ENCODE results near the gene RBMS1.

Gene RBMS1

DNA sequence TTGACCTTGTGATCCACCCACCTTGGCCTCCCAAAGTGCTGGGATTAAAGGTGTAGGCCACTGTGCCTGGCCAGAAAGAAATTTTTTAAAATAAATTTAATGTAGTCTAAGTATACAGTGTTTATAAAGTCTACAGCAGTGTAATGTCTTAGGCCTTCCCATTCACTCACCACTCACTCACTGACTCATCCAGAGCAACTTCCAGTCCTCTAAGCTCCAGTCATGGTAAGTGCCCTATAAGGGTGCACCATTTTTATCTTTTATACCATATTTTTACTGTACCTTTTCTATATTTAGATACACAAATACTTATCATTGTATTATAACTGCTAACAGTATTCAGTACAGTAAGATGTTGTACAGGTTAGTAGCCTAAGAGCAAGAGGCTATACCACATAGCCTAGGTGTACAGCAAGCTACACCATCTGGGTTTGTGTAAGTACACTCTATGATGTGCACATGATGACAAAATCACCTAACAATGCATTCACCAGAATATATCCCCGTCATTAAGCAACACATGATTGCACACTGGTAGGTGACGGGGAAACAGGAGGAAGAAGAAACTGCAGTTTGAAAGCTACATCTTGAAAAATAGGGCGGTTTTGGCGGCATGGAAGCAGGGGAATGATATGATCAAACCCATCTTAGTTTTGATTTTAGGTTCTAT, 188.4 kb downstream of the RBMS1 start:
- Histone ChIP-seq H3K4me1 (ENCODE audit: insufficient read depth, low read length) (peaks cover 5% of the 10 kb centered on the region), H3K27me3 (ENCODE audit: insufficient read depth, low read length) (no peaks in the 10 kb centered on the region), H3K9me3 (ENCODE audit: low read length) (no peaks in the 10 kb centered on the region), H2AFZ (ENCODE audit: low read depth, low read length) (no peak overlapping the region), H3K4me3 (ENCODE audit: low read length) (no peak overlapping the region), H3K36me3 (ENCODE audit: insufficient read depth, low read length) (no peaks in the 10 kb centered on the region)

DNA sequence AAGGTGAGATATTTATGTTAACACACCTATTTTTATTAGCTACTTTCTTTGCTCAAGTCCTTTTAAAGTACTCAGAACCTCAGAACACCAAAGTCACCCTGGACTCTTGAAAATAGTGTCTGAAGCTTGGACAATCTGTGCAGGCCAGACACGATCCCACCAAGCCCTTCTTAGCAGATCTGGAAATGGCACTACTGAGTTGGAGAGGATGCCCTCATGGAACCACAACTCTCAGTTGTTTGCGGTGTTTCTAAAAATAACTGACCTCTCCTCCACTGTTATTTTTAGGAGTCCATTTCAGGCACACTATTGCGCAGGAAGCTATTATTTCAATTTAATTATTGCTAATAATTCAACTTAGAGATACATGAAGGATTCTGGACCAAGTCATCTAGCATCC, 190.1 kb downstream of the RBMS1 start:
- Histone ChIP-seq H2AFZ (ENCODE audit: low read depth, low read length) (no peak overlapping the region), H3K4me3 (ENCODE audit: low read length) (no peak overlapping the region), H3K4me1 (ENCODE audit: insufficient read depth, low read length) (no peaks in the 10 kb centered on the region), H3K9me3 (ENCODE audit: low read length) (no peaks in the 10 kb centered on the region), H3K27me3 (ENCODE audit: insufficient read depth, low read length) (no peaks in the 10 kb centered on the region), H3K36me3 (ENCODE audit: insufficient read depth, low read length) (peaks cover 10% of the 10 kb centered on the region)

DNA sequence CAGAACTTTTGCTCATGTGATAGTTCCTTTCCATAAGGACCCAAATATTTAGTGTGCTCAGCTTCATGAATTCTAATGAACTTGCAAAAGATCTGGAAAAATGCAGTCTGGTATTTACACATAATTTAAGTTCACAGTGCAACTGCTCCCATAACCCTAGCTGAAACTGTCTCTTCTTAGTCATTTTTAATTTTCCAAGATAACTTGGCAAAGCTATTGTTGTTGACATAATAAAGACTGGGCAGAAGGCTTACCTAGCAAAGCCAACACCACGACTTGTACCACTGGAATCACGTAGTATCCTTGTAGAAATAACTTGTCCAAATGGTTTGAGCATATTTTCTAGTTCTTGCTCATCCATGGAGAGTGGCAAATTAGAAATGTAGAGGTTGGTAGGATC, 190.5 kb downstream of the RBMS1 start:
- H3K27me3 ChIP-seq (ENCODE audit: insufficient read depth, low read length): no peaks in the 10 kb centered on the region
- no peaks in the 10 kb centered on the region for H3K9me3 ChIP-seq (ENCODE audit: low read length)
- H3K4me1 ChIP-seq (ENCODE audit: insufficient read depth, low read length): no peaks in the 10 kb centered on the region
- no peak overlapping the region for H2AFZ ChIP-seq (ENCODE audit: low read depth, low read length)
- peaks cover 12% of the 10 kb centered on the region for H3K36me3 ChIP-seq (ENCODE audit: insufficient read depth, low read length)
- no peak overlapping the region for H3K4me3 ChIP-seq (ENCODE audit: low read length)

DNA sequence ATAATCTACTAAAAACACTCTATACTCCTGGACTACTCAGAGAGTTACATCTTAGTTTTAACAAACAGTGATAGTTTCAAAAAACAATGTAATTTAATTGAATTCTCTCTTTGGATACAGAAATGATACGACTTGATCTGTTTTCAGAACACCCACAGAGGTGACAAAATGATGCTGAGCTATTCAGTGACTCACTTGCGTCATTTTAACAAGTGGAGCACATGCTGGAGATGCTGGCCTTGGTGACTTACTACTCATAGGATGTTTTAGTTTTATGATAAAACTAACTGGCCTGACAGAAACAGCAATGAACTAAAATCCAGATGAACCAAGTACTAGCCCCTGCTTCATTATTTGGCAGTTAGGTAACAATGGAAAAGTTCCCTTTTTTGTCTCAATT, 192.2 kb downstream of the RBMS1 start:
- H3K4me3 ChIP-seq (ENCODE audit: low read length): no peak overlapping the region
- no peak overlapping the region for H2AFZ ChIP-seq (ENCODE audit: low read depth, low read length)
- peaks cover 15% of the 10 kb centered on the region for H3K36me3 ChIP-seq (ENCODE audit: insufficient read depth, low read length)
- H3K27me3 ChIP-seq (ENCODE audit: insufficient read depth, low read length): no peaks in the 10 kb centered on the region
- no peaks in the 10 kb centered on the region for H3K9me3 ChIP-seq (ENCODE audit: low read length)
- H3K4me1 ChIP-seq (ENCODE audit: insufficient read depth, low read length): no peaks in the 10 kb centered on the region

DNA sequence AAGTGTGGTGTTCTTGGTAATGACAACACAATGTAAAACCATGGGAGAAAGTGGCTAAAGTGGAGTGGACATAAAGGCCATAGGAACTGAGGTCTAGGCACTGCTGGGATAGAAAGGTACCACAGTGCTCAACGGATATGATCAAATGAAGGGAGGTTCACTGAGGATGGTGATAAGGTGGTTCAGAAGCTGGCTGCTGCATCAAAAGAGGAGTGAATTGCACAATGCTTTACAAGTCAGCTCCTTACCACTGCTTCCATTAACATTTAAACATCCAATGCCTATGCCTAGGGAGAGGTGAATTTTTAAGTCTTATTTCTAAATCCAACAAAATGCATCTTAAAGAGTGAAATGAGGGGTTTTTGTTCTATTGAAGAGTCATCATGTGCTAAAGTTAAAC, 193.4 kb downstream of the RBMS1 start:
- Histone ChIP-seq H2AFZ (ENCODE audit: low read depth, low read length) (no peak overlapping the region), H3K4me3 (ENCODE audit: low read length) (no peak overlapping the region), H3K27me3 (ENCODE audit: insufficient read depth, low read length) (no peaks in the 10 kb centered on the region), H3K9me3 (ENCODE audit: low read length) (no peaks in the 10 kb centered on the region), H3K36me3 (ENCODE audit: insufficient read depth, low read length) (peaks cover 15% of the 10 kb centered on the region), H3K4me1 (ENCODE audit: insufficient read depth, low read length) (no peaks in the 10 kb centered on the region)

DNA sequence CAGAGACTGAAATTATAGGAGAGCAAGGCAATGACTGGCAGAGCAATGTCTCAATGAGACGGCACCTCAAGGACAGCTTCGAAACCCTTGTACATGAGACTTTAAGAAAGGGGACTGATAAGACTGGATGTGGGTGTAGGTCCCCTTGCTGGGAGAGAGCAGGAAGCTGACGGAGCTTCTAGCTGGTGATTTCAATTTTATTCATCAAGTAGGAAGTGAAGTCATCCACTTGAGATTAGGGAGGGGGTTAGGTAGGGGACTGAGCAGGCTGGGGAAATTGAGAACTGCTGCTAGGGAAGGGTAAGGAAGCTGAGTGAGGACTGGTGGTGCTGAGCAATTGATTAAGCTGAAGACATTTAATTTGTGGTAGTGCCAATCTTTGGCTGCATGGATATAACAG, 194.1 kb downstream of the RBMS1 start:
- no peaks in the 10 kb centered on the region for H3K9me3 ChIP-seq (ENCODE audit: low read length)
- no peak overlapping the region for H3K4me3 ChIP-seq (ENCODE audit: low read length)
- H3K4me1 ChIP-seq (ENCODE audit: insufficient read depth, low read length): no peaks in the 10 kb centered on the region
- H3K27me3 ChIP-seq (ENCODE audit: insufficient read depth, low read length): no peaks in the 10 kb centered on the region
- H3K36me3 ChIP-seq (ENCODE audit: insufficient read depth, low read length): peaks cover 15% of the 10 kb centered on the region
- H2AFZ ChIP-seq (ENCODE audit: low read depth, low read length): no peak overlapping the region

DNA sequence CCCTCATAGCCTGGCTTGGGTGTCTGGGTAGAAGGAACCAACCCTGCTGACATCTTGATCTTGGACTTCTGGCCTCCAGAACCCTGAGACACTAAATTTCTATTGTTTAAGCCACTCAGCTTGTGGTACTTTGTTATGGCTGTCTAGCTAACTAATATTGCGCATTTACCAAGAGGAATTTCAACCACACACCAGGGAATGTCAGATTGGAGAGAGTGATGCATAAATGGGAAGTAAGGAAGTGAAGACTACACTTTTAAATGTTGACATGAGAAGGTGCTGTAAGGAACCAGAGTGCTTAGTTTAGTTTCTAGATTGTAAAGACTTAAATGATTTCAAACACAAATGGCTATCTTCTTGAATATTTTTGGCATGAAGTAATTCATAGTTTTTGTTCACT, 194.6 kb downstream of the RBMS1 start:
- H3K36me3 ChIP-seq (ENCODE audit: insufficient read depth, low read length): peaks cover 15% of the 10 kb centered on the region

DNA sequence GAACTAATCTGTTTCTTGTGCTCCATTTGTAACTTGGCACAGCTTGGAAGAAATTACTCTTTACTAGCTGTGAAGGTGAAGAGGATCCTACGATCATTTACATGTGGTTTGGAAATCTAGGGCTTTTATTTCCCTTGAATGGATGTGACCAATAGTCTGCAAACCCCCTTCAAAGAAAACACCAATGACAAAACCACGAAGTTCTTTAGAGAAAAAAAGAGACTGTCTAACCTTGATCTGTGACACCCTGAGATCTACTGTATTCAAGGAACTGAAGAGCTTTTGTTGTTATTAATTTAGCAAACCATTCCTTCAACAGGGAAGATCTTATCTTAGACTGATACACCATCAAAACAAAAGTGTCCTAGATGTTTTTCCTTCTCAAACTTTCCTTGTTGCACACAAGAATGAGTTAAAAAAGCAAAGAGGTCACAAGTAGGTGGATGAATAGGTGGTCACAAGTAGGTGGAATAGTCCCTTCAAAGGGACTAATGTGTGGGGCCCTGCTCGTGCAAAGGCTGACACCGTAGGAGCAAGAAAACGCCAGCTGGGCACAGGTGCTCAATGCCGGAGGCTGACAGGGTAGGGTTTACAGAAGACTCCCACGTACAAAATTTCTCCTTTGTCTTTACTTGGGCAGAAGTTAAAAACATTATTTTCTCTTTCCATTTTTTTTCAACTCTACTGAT, 197.9 kb downstream of the RBMS1 start:
- Histone ChIP-seq H3K9me3 (ENCODE audit: low read length) (no peaks in the 10 kb centered on the region), H3K4me3 (ENCODE audit: low read length) (no peak overlapping the region), H2AFZ (ENCODE audit: low read depth, low read length) (no peak overlapping the region), H3K4me1 (ENCODE audit: insufficient read depth, low read length) (no peaks in the 10 kb centered on the region), H3K27me3 (ENCODE audit: insufficient read depth, low read length) (no peaks in the 10 kb centered on the region), H3K36me3 (ENCODE audit: insufficient read depth, low read length) (peaks cover 15% of the 10 kb centered on the region)

More for the DNA sequence above, 194.6 kb downstream of the RBMS1 start:
- no peak overlapping the region for H3K4me3 ChIP-seq (ENCODE audit: low read length)
- no peaks in the 10 kb centered on the region for H3K4me1 ChIP-seq (ENCODE audit: insufficient read depth, low read length)
- no peaks in the 10 kb centered on the region for H3K27me3 ChIP-seq (ENCODE audit: insufficient read depth, low read length)
- H2AFZ ChIP-seq (ENCODE audit: low read depth, low read length): no peak overlapping the region
- no peaks in the 10 kb centered on the region for H3K9me3 ChIP-seq (ENCODE audit: low read length)

DNA sequence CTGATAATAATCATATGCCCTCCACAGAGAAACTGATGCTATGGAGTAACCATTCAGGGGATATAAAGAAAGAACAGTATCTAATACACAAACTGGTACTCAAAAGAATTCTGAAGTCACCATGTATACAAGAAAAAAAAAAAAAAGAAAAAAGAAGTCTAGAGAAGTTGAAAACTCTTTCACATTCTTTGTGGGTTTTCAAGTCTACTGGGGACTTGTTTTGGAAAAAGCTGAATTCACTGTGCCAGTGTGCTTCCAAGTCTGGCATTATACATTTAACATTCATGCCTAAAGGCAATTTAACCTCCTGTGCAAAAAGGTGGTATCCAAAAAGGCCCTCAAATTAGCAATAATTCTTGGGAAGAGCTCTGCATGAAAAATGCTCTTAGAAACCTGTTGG, 198.7 kb downstream of the RBMS1 start:
- Histone ChIP-seq H2AFZ (ENCODE audit: low read depth, low read length) (no peak overlapping the region), H3K27me3 (ENCODE audit: insufficient read depth, low read length) (no peaks in the 10 kb centered on the region), H3K4me1 (ENCODE audit: insufficient read depth, low read length) (no peaks in the 10 kb centered on the region), H3K4me3 (ENCODE audit: low read length) (no peak overlapping the region), H3K36me3 (ENCODE audit: insufficient read depth, low read length) (peaks cover 15% of the 10 kb centered on the region), H3K9me3 (ENCODE audit: low read length) (no peaks in the 10 kb centered on the region)

DNA sequence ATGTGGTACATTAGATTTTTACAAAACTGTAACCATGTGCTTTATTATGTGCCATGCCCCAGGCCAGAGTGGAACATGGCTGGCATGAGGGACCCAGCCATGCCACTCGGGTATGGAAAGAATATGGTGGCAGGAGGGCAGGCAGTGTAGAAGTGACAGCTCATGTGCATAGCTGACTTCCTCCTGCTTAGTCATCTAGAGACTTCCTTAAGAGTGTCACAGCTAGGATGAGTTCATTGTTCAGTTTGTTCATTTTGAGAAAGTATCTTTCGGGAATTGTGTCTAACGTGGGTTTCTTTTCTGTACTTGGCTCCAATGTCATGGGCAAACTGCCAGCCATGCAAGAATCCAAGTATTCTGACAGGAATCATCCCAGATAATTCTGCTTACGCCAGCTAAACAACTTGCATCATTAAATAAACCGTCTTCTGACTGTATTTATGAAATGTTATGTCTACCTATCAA, 199.2 kb downstream of the RBMS1 start:
- no peaks in the 10 kb centered on the region for H3K27me3 ChIP-seq (ENCODE audit: insufficient read depth, low read length)
- no peaks in the 10 kb centered on the region for H3K4me1 ChIP-seq (ENCODE audit: insufficient read depth, low read length)
- H3K4me3 ChIP-seq (ENCODE audit: low read length): no peak overlapping the region
- no peaks in the 10 kb centered on the region for H3K9me3 ChIP-seq (ENCODE audit: low read length)
- H3K36me3 ChIP-seq (ENCODE audit: insufficient read depth, low read length): peaks cover 11% of the 10 kb centered on the region
- no peak overlapping the region for H2AFZ ChIP-seq (ENCODE audit: low read depth, low read length)

DNA sequence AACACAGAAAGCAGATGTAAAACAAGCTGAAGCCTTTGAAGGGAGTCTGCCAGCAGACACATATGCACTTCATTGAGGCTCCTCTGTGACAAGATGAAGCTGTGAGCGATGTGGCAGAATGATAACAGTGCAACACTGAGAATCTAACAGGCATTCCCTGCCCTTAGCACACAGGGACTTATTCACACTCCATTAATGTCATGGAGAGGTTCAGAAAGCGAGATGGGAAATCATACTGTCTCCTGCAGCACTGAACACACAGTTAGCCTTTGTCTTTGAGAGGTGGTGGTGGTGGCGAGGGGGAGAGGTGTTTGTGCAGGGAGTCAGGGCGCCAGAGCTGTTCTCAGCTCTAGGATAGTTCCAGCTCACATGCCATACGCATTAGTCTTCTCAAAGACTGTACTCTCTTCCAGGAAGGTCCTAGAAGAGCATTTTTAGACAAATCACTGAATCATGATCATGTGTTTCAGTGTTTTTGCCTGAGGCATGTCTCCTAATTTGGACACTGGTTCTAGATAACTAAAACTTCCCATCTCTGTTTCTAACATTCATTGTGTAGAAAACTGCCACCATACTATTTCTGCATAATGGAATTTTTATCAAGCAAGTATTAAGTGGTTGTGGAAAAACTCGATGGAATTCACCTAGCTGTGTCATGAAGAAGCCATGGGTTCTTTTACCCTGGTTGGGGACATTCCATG, 200.1 kb downstream of the RBMS1 start:
- Histone ChIP-seq H2AFZ (ENCODE audit: low read depth, low read length) (no peak overlapping the region), H3K36me3 (ENCODE audit: insufficient read depth, low read length) (peaks cover 5% of the 10 kb centered on the region), H3K9me3 (ENCODE audit: low read length) (no peaks in the 10 kb centered on the region), H3K4me3 (ENCODE audit: low read length) (no peak overlapping the region), H3K4me1 (ENCODE audit: insufficient read depth, low read length) (no peaks in the 10 kb centered on the region), H3K27me3 (ENCODE audit: insufficient read depth, low read length) (no peaks in the 10 kb centered on the region)

DNA sequence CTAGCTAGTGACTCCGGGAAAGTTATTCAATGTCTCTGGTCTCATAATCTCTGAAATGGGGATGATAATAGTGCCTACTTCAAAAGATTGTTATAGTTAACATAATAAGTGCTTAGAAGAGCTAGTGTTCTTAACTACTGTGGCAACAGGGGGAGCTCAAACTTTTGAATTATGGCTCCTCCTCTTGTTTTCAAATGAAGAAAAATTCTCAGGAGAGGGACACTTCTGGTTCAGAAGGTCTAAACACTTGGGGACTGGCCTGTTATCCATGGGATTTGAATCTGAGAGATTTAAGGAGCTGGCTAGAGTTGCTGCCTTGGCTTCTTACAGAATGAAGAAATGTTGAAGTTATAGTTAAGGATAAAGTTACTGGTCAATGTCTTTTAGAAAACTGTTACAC, 201.4 kb downstream of the RBMS1 start:
- peaks cover 5% of the 10 kb centered on the region for H3K36me3 ChIP-seq (ENCODE audit: insufficient read depth, low read length)
- no peaks in the 10 kb centered on the region for H3K27me3 ChIP-seq (ENCODE audit: insufficient read depth, low read length)
- no peaks in the 10 kb centered on the region for H3K9me3 ChIP-seq (ENCODE audit: low read length)
- H2AFZ ChIP-seq (ENCODE audit: low read depth, low read length): no peak overlapping the region
- no peaks in the 10 kb centered on the region for H3K4me1 ChIP-seq (ENCODE audit: insufficient read depth, low read length)
- H3K4me3 ChIP-seq (ENCODE audit: low read length): no peak overlapping the region

DNA sequence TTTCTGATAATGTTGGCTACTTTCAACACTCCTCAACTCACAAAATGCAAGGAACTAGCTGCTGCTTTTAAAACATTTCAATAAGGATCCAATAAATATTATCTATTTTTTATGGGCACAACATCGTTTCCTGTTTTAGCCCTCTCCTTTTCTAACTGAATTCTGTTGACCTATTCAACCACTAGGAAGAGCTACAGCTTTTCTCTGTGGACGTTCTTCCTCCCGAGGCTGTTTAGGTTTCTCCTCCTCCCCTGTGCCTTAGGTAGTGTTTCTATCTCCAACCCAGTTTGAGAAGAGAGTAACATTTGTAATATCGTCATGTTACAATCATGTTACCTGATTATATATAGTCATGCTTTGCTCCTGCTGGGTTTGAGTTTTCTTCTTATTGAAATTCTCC, 202.2 kb downstream of the RBMS1 start:
- H3K36me3 ChIP-seq (ENCODE audit: insufficient read depth, low read length): peaks cover 3% of the 10 kb centered on the region
- no peak overlapping the region for H2AFZ ChIP-seq (ENCODE audit: low read depth, low read length)

More for the DNA sequence above, 202.2 kb downstream of the RBMS1 start:
- Histone ChIP-seq H3K4me1 (ENCODE audit: insufficient read depth, low read length) (no peaks in the 10 kb centered on the region), H3K27me3 (ENCODE audit: insufficient read depth, low read length) (no peaks in the 10 kb centered on the region), H3K9me3 (ENCODE audit: low read length) (no peaks in the 10 kb centered on the region), H3K4me3 (ENCODE audit: low read length) (no peak overlapping the region)
